KMS-11 (cell line): ENCODE data around the gene MRAP2.

ENCODE experiments used
- H2AFZ ChIP-seq: fragments of 200-600 bp; sonication (generic); 2 replicates; pipeline ENCODE4 v1.6.1; 2016; ENCODE audit warnings: antibody characterized with exemption, mixed run types, low read depth
- H3K27ac ChIP-seq: fragments of 200-600 bp; sonication (generic); 2 replicates; pipeline ENCODE4 v1.6.1; 2016; ENCODE audit warnings: mild to moderate bottlenecking, mixed run types
- H3K27me3 ChIP-seq: fragments of 200-600 bp; sonication (generic); 2 replicates; pipeline ENCODE4 v1.6.1; 2017; ENCODE audit warnings: mild to moderate bottlenecking, low read depth, mixed run types, moderate library complexity; ENCODE audit not compliant: insufficient read depth
- H3K36me3 ChIP-seq: fragments of 200-600 bp; sonication (generic); 2 replicates; pipeline ENCODE4 v1.6.1; 2017; ENCODE audit warnings: mild to moderate bottlenecking, mixed run types; ENCODE audit not compliant: insufficient read depth
- H3K4me1 ChIP-seq: fragments of 200-600 bp; sonication (generic); 2 replicates; pipeline ENCODE4 v1.6.1; 2016; ENCODE audit warnings: mild to moderate bottlenecking, low read depth, mixed run types; ENCODE audit not compliant: poor library complexity, severe bottlenecking
- H3K4me2 ChIP-seq: fragments of 200-600 bp; sonication (generic); 2 replicates; pipeline ENCODE4 v1.7.0; 2016; ENCODE audit warnings: mild to moderate bottlenecking, mixed run types
- H3K4me3 ChIP-seq: fragments of 200-600 bp; sonication (generic); IDR thresholded peaks from 2 replicates; pipeline ENCODE4 v1.6.1; 2017; ENCODE audit warnings: low read depth, low read length, mixed read lengths; ENCODE audit not compliant: insufficient read depth
- H3K79me2 ChIP-seq: fragments of 200-600 bp; sonication (generic); 2 replicates; pipeline ENCODE4 v1.6.1; 2016; ENCODE audit warnings: low read depth, mixed run types; ENCODE audit not compliant: insufficient read depth
- H3K9ac ChIP-seq: fragments of 200-600 bp; sonication (generic); 2 replicates; pipeline ENCODE4 v1.6.1; 2016; ENCODE audit warnings: mild to moderate bottlenecking, mixed run types
- H4K20me1 ChIP-seq: fragments of 200-600 bp; sonication (generic); 2 replicates; pipeline ENCODE4 v1.6.1; 2016; ENCODE audit warnings: mild to moderate bottlenecking, mixed run types; ENCODE audit not compliant: insufficient read depth
- CTCF ChIP-seq: fragments of 200-600 bp; sonication (generic); conservative IDR thresholded peaks from 2 replicates; pipeline ENCODE4 v1.6.1; 2017; ENCODE audit warnings: low read depth, mild to moderate bottlenecking, antibody characterized with exemption, low read length, moderate library complexity, mixed read lengths

The MRAP2 gene

GRCh38 chr6:84035484-84035883 lies 1.9 kb downstream of the MRAP2 start:
- no peak overlapping the region for H2AFZ ChIP-seq
- no peaks in the 10 kb centered on the region for H3K27me3 ChIP-seq
- H3K4me3 ChIP-seq, result no peak overlapping the region
- no peaks in the 10 kb centered on the region for H4K20me1 ChIP-seq
- no peaks in the 10 kb centered on the region for H3K36me3 ChIP-seq
- TF ChIP-seq CTCF, result no peak
- H3K4me1 ChIP-seq, result no peaks in the 10 kb centered on the region
- H3K4me2 ChIP-seq, result no peak overlapping the region
- H3K9ac ChIP-seq, result no peak overlapping the region
- H3K79me2 ChIP-seq, result no peaks in the 10 kb centered on the region
- H3K27ac ChIP-seq, result no peak overlapping the region

GRCh38 chr6:84037425-84038089 lies 4.0 kb downstream of the MRAP2 start:
- H3K36me3 ChIP-seq, result no peaks in the 10 kb centered on the region
- no peaks in the 10 kb centered on the region for H3K4me1 ChIP-seq
- H3K27me3 ChIP-seq, result no peaks in the 10 kb centered on the region
- no peak overlapping the region for H3K4me3 ChIP-seq
- no peak for TF ChIP-seq CTCF
- H2AFZ ChIP-seq, result no peak overlapping the region
- H3K9ac ChIP-seq, result no peak overlapping the region
- no peaks in the 10 kb centered on the region for H3K79me2 ChIP-seq
- H4K20me1 ChIP-seq, result no peaks in the 10 kb centered on the region
- no peak overlapping the region for H3K27ac ChIP-seq
- no peak overlapping the region for H3K4me2 ChIP-seq

GRCh38 chr6:84042603-84043002 lies 9.0 kb downstream of the MRAP2 start:
- H3K4me3 ChIP-seq, result no peak overlapping the region
- H3K27me3 ChIP-seq, result no peaks in the 10 kb centered on the region
- no peaks in the 10 kb centered on the region for H3K36me3 ChIP-seq
- TF ChIP-seq CTCF, result no peak
- H3K27ac ChIP-seq, result no peak overlapping the region
- no peaks in the 10 kb centered on the region for H4K20me1 ChIP-seq
- no peak overlapping the region for H3K9ac ChIP-seq
- no peaks in the 10 kb centered on the region for H3K4me1 ChIP-seq
- H3K4me2 ChIP-seq, result no peak overlapping the region
- H2AFZ ChIP-seq, result no peak overlapping the region
- no peaks in the 10 kb centered on the region for H3K79me2 ChIP-seq

GRCh38 chr6:84043555-84043954 lies 10.0 kb downstream of the MRAP2 start:
- no peak overlapping the region for H3K27ac ChIP-seq
- no peak overlapping the region for H3K4me3 ChIP-seq
- H3K27me3 ChIP-seq, result no peaks in the 10 kb centered on the region
- no peak for TF ChIP-seq CTCF
- H3K36me3 ChIP-seq, result no peaks in the 10 kb centered on the region
- no peaks in the 10 kb centered on the region for H4K20me1 ChIP-seq
- H3K4me2 ChIP-seq, result no peak overlapping the region
- no peak overlapping the region for H3K9ac ChIP-seq
- no peaks in the 10 kb centered on the region for H3K79me2 ChIP-seq
- H3K4me1 ChIP-seq, result no peaks in the 10 kb centered on the region
- no peak overlapping the region for H2AFZ ChIP-seq
